Measurements from ENCODE around the gene SIK3. TPM values are rescaled to one million over a fixed set of nuclear protein-coding genes. Genes with fewer than 3 reads are reported as not detected.

Gene SIK3
- 29.4 TPM for total RNA-seq (ENCODE audit: unreplicated experiment)
- long read RNA-seq = 0 reads

DNA sequence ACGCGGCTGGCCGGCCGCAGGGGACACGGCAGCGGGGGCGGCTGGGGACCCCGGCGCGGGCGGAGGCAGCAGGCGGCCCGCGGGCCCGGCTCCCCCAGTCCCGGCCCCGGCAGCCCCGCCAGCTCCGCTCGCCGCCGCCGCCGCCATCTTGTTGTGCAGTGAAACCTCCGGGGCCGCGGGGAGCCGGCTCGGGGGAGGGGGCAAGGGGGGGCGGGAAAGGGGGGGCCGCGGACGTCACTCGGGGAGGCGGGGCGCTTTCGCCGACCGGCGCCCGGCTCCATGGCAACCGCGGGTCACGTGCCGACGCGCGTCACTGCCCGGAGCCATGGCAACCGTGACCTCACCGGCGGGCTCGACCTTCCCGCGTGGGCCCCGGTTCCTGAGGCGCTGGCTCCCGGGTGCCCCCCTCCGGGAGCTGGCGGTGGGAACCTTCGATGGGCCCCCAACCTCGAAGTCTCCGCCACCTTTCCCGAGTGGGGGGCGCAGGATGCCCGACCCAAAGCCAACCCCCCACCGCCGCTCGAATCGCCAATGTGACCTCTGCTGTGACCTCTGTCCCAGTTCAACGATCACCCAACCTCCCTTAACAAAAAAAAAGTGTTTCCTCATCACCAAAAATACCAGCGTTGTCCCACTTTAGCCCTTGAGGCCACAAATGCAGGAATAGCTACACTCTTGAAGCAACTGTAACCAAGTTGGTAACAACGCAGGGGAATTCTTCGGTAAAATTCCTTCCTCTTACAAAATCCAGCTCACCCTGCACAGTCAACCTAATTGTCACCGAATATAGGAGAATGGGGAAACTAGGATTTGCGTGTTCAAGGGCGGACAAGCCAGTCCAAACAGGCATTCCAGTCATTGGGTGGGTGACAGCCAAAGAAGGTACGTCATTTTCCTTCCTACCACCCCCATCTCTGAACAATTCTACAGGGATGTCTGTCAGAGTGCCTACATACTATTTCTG lies at the start of gene SIK3:
Gene SIK3, minus strand, starts transcription at position 160 of the 964 bp plus-strand sequence. Its CDS starts 13 bp downstream, at position 147.
- TF ChIP-seq, protein P1, sequence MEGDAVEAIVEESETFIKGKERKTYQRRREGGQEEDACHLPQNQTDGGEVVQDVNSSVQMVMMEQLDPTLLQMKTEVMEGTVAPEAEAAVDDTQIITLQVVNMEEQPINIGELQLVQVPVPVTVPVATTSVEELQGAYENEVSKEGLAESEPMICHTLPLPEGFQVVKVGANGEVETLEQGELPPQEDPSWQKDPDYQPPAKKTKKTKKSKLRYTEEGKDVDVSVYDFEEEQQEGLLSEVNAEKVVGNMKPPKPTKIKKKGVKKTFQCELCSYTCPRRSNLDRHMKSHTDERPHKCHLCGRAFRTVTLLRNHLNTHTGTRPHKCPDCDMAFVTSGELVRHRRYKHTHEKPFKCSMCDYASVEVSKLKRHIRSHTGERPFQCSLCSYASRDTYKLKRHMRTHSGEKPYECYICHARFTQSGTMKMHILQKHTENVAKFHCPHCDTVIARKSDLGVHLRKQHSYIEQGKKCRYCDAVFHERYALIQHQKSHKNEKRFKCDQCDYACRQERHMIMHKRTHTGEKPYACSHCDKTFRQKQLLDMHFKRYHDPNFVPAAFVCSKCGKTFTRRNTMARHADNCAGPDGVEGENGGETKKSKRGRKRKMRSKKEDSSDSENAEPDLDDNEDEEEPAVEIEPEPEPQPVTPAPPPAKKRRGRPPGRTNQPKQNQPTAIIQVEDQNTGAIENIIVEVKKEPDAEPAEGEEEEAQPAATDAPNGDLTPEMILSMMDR (IDR thresholded peaks at IDR 0.05; ENCODE audit: unreplicated experiment) = no peak
- peak within 1 kb of the TSS; percentile 98 for H3K27ac Mint-ChIP-seq (ENCODE audit: unreplicated experiment)
- H3K9me3 Mint-ChIP-seq (ENCODE audit: unreplicated experiment) = no peaks in the 10 kb centered on the region
- H3K36me3 Mint-ChIP-seq (ENCODE audit: low read depth, unreplicated experiment) = no peaks in the 10 kb centered on the region
- DNase-seq (ENCODE audit: low spot score) = peak; percentile 93
- H3K27me3 Mint-ChIP-seq (ENCODE audit: unreplicated experiment) = peaks cover 3% of the 10 kb centered on the region
- H3K4me1 Mint-ChIP-seq (ENCODE audit: unreplicated experiment) = peaks cover 32% of the 10 kb centered on the region
- peak within 1 kb of the TSS; percentile 95 for H3K4me3 Mint-ChIP-seq (ENCODE audit: unreplicated experiment)

DNA sequence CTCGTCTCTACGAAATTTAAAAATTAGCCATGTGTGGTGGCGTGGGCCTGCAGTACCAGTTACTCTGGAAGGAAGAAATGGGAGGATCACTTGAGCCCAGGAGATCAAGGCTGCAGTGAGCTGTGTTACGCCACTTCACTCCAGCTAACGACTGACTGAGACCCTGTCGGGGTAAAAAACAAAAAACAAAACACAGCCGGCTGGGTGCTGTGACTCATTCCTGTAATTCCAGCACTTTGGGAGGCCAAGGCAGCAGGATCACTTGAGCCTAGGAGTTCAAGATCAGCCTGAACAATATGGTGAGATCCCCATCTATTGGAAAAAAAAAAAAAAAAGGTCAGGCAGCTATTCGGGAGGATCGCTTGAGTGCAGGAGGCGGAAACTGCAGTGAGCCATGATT lies 48.3 kb upstream of the SIK3 start:
- DNase-seq (ENCODE audit: low spot score) = no peak
- peaks cover 20% of the 10 kb centered on the region for H3K4me1 Mint-ChIP-seq (ENCODE audit: unreplicated experiment)
- no peak overlapping the region for H3K27ac Mint-ChIP-seq (ENCODE audit: unreplicated experiment)
- TF ChIP-seq, protein P1 (IDR thresholded peaks at IDR 0.05; ENCODE audit: unreplicated experiment) = no peak
- no peak overlapping the region for H3K4me3 Mint-ChIP-seq (ENCODE audit: unreplicated experiment)
- peaks cover 24% of the 10 kb centered on the region for H3K36me3 Mint-ChIP-seq (ENCODE audit: low read depth, unreplicated experiment)
- peaks cover 8% of the 10 kb centered on the region for H3K27me3 Mint-ChIP-seq (ENCODE audit: unreplicated experiment)
- no peaks in the 10 kb centered on the region for H3K9me3 Mint-ChIP-seq (ENCODE audit: unreplicated experiment)

DNA sequence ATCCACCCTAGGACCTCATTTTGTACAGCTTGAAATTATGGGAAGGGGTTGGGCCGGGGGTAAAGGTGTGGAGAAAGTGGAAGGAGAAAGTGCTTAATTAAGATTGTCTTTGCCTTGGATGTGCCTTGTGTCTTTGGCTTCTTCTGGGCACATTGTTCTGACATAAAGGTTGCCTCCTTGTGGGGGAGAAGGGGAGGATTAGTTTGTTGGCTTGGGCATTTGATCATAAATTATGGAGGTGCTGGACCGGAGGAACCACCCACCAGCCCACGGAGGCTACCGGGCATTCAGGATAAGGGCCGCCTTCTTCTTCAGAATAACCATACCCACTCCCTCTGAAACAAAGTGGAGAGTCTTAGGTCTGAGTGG lies 47.1 kb upstream of the SIK3 start:
- H3K36me3 Mint-ChIP-seq (ENCODE audit: low read depth, unreplicated experiment) = peaks cover 24% of the 10 kb centered on the region
- peak; percentile 7 for DNase-seq (ENCODE audit: low spot score)
- peak overlapping the region; percentile 96 for H3K4me3 Mint-ChIP-seq (ENCODE audit: unreplicated experiment)

DNA sequence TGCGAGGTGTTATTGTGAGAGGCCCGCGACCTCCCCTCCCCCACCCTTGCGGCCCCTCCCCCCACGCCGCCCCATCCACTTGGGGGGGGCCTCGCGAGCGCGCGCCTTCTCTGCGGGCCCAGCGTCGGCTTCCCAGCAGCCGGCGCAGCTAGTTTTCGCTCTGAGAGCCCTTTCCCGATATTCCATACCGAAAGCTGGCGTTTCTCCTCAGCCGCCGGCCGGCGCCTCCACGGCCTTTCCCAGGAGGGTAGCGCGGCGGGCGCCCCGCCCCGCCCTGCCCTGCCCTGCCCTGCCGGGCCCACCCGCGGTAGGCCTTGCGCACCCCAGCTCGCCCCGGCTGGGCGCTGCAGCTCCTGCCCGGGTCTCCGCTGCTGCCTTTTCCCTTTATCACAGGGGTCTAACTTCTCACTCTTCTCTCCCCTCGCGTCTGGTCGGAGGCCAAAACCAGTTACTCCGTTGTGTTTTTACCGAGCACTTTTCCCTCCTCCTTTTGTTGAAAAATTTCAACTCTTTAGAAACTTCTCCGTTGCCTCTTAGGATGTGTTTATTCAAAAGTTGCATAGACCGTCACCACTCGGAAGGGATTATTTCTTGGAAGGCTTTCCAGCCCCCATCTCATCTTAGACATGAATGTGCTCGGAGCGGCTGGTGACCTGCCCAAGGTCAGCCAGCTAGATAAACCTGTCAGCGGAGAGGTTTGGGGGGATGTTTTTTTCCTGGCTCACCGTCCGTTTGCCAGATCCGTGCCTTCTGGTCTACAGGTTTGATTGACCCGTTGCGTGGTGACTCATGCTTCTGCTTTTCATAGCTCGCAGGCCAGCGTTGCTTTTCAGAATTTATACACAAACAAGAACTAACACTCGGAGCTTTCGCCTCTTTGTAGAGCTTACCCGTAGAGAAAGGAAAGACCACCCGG lies 46.5 kb upstream of the SIK3 start:
- Mint-ChIP-seq H3K36me3 (ENCODE audit: low read depth, unreplicated experiment) (peaks cover 24% of the 10 kb centered on the region), H3K9me3 (ENCODE audit: unreplicated experiment) (no peaks in the 10 kb centered on the region), H3K27me3 (ENCODE audit: unreplicated experiment) (peaks cover 13% of the 10 kb centered on the region), H3K27ac (ENCODE audit: unreplicated experiment) (peak overlapping the region; percentile 77), H3K4me3 (ENCODE audit: unreplicated experiment) (peak overlapping the region; percentile 96), H3K4me1 (ENCODE audit: unreplicated experiment) (peaks cover 24% of the 10 kb centered on the region)
- DNase-seq (ENCODE audit: low spot score) = peak; percentile 50
- TF ChIP-seq, protein P1 (IDR thresholded peaks at IDR 0.05; ENCODE audit: unreplicated experiment) = no peak

More for the DNA sequence above, 47.1 kb upstream of the SIK3 start:
- peaks cover 10% of the 10 kb centered on the region for H3K27me3 Mint-ChIP-seq (ENCODE audit: unreplicated experiment)
- TF ChIP-seq, protein P1 (IDR thresholded peaks at IDR 0.05; ENCODE audit: unreplicated experiment) = no peak
- peak overlapping the region; percentile 77 for H3K27ac Mint-ChIP-seq (ENCODE audit: unreplicated experiment)
- no peaks in the 10 kb centered on the region for H3K9me3 Mint-ChIP-seq (ENCODE audit: unreplicated experiment)
- H3K4me1 Mint-ChIP-seq (ENCODE audit: unreplicated experiment) = peaks cover 24% of the 10 kb centered on the region
